SU-DHL-6 (cell line): ENCODE results near the gene RALGDS.

Experiments used
- EZH2phosphoT487 ChIP-seq: fragments of 200-600 bp; sonication (generic), shearing (Covaris generic); conservative IDR thresholded peaks from 2 replicates; pipeline ENCODE4 v1.6.1; 2018; ENCODE audit warnings: mild to moderate bottlenecking, antibody characterized with exemption, low read length, moderate library complexity, mixed read lengths
- TF ChIP-seq, protein P1 (sequence below): fragments of 200-600 bp; sonication (generic); IDR thresholded peaks from one replicate; pipeline ENCODE4 v1.5.1; 2017; ENCODE audit warnings: antibody characterized with exemption, mild to moderate bottlenecking, low read length, moderate library complexity; ENCODE audit not compliant: insufficient read depth, poor library complexity, severe bottlenecking

DNA sequence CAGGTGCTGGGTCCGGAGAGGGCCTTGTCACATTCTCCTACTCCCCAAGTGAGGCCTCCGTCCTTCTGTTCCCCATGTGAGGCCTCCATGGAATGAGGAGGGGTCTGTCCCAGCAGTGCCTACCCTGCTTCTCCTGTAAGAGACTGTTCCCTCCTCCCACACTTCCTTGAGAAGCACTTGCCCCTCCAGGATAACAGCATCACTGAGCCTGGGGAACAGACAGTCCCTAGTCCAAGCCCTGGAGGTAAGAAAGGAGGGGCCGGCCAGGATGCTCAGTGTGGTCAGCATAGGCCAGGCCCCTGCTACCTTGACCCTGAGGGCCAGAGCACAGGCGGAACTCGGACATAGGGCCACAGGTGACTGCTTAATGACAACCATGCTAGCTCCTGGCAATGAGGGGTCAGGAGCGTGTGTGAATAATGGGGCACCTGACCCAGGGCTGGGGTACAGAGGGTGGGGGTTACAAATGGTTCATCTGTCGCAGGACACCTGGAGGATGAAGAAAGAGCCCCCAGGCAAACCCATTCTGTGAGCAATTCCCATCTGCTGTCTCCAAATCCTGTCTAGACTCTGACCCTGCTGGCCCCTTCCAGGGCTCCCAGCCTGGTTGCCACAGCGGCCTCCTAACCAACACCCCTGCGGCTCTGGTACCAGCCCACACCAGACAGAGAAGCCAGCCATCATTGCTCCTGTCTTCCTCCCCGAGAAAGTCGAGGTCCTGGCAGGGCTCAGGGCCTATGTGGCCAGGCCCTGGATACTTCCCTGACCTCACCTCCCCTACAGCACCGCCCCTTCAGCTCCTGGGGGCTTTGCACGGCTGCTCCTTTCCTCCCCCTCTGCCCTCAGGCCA lies 20.3 kb downstream of the RALGDS start:
- TF ChIP-seq, protein P1, sequence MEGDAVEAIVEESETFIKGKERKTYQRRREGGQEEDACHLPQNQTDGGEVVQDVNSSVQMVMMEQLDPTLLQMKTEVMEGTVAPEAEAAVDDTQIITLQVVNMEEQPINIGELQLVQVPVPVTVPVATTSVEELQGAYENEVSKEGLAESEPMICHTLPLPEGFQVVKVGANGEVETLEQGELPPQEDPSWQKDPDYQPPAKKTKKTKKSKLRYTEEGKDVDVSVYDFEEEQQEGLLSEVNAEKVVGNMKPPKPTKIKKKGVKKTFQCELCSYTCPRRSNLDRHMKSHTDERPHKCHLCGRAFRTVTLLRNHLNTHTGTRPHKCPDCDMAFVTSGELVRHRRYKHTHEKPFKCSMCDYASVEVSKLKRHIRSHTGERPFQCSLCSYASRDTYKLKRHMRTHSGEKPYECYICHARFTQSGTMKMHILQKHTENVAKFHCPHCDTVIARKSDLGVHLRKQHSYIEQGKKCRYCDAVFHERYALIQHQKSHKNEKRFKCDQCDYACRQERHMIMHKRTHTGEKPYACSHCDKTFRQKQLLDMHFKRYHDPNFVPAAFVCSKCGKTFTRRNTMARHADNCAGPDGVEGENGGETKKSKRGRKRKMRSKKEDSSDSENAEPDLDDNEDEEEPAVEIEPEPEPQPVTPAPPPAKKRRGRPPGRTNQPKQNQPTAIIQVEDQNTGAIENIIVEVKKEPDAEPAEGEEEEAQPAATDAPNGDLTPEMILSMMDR: no peak
- TF ChIP-seq EZH2phosphoT487: no peak
